Prostate gland (tissue), 2 donors: Measurements from ENCODE around the gene LRRC71. TPM values are rescaled to one million over a fixed set of nuclear protein-coding genes. Genes with fewer than 3 reads are reported as not detected.

ENCODE experiments used
- DNase-seq: peaks from one replicate; pipeline ENCODE4 v3.0.0-alpha.2; 2019; ENCODE audit warnings: low spot score
- H3K27ac ChIP-seq, 2 donors: fragments of 200-600 bp; sonication (generic); 2 replicates each; pipeline ENCODE4 v1.5.1; 2017 to 2019
- H3K27me3 ChIP-seq: fragments of 200-600 bp; sonication (generic); replicated peaks from 2 replicates; pipeline ENCODE4 v1.5.1; 2019; ENCODE audit not compliant: insufficient read depth
- H3K36me3 ChIP-seq, 2 donors: fragments of 200-600 bp; sonication (generic); 1 replicate in 1 of 2; 2 replicates in 1 of 2; pipeline versions ENCODE4 v1.5.1 to v1.8.1; 2017 to 2019
- H3K4me1 ChIP-seq: fragments of 200-600 bp; sonication (generic); replicated peaks from 2 replicates; pipeline ENCODE4 v1.5.1; 2019
- H3K4me3 ChIP-seq, 2 donors: fragments of 200-600 bp; sonication (generic); 2 replicates each; pipeline ENCODE4 v1.5.1; 2017 to 2019
- H3K9me3 ChIP-seq: fragments of 200-600 bp; sonication (generic); 2 replicates; pipeline ENCODE4 v1.5.1; 2017
- CTCF ChIP-seq, 4 experiments: fragments of 200-600 bp in 2 of 4; fragments of 450-650 bp in 2 of 4; sonication (generic) in 2 of 4; IDR thresholded peaks; 1 replicate in 3 of 4; 2 replicates in 1 of 4; pipeline ENCODE4 v1.5.1; 2016 to 2019; ENCODE audit warnings: antibody characterized with exemption in 4 of 4, mild to moderate bottlenecking in 2 of 4, moderate library complexity in 2 of 4
- POLR2A ChIP-seq: fragments of 450-650 bp; IDR thresholded peaks from one replicate; pipeline ENCODE4 v1.6.1; 2016; ENCODE audit warnings: antibody characterized with exemption, mild to moderate bottlenecking
- POLR2AphosphoS5 ChIP-seq: sonication (generic); formaldehyde crosslinking; IDR thresholded peaks from one replicate; pipeline ENCODE4 v1.6.1; 2017; ENCODE audit warnings: antibody characterized with exemption
- WGBS: methylation state at CpG from one replicate; pipeline ENCODE4 v1.1.5; 2018; 5-methylcytosine and 5-hydroxymethylcytosine counted together
- intact Hi-C: fragments of 100-400 bp; cut with DNase I; formaldehyde crosslinking; loops from one replicate; pipeline ENCODE4 v1.14.2; 2022
- total RNA-seq, 2 donors: library from RNA; depleted of rRNA; stranded (reverse); fragments of >200 nt; gene quantifications; one replicate each; pipeline ENCODE4 v1.1.0, GENCODE V29; 2016

Gene LRRC71
- total RNA-seq, 2 donors from 2014 or later = 3.7 TPM; not detected in 1

DNA sequence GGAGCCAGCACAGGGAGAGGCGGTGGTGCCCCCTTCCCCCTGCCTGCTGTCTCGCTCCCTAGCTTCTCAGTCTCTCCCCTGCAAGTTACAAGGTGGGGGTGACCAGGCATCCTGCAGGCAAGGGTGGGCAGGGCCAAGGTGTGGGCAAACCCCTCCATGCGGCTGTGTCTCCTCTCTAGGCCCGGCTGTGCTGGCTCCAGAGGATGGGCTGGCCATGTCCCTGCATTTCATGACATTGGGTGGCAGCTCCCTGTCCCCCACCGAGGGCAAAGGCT is 45.2 kb upstream of the LRRC71 start:
- no peak overlapping the region for H3K27ac ChIP-seq
- 63% methylated on average over 5 of the region's 5 CpGs for WGBS
- DNase-seq = no peak
- TF ChIP-seq CTCF (IDR thresholded peaks at IDR 0.05) = no peak
- TF ChIP-seq POLR2AphosphoS5 = no peak
- TF ChIP-seq POLR2A = no peak
- no peaks in the 10 kb centered on the region for H3K4me1 ChIP-seq
- H3K27me3 ChIP-seq = peaks cover 2% of the 10 kb centered on the region
- no peak overlapping the region for H3K4me3 ChIP-seq
- H3K36me3 ChIP-seq = no peaks in the 10 kb centered on the region
- no peaks in the 10 kb centered on the region for H3K9me3 ChIP-seq
- intact Hi-C loops = no loop called here

DNA sequence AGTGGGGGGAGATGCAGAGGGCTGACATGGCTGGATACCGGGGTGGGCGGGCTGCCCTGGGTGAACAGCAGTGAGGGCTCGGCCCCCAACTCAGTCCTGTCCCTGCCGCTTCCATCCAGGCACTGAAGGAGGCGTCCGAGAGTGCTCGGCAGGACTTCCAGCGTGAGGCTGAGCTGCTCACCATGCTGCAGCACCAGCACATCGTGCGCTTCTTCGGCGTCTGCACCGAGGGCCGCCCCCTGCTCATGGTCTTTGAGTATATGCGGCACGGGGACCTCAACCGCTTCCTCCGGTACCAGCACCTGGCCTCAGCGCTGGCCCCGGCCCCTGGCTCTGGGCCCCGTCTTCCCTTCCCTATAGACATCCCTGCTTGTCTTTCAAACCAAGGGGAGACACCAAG is 44.2 kb upstream of the LRRC71 start:
- Histone ChIP-seq H3K27me3 (peaks cover 2% of the 10 kb centered on the region), H3K4me3 (no peak overlapping the region), H3K36me3 (no peaks in the 10 kb centered on the region), H3K9me3 (no peaks in the 10 kb centered on the region), H3K27ac (no peak overlapping the region), H3K4me1 (no peaks in the 10 kb centered on the region)
- no peak for DNase-seq
- TF ChIP-seq CTCF (IDR thresholded peaks at IDR 0.05) (no peak), POLR2AphosphoS5 (no peak), POLR2A (no peak)
- WGBS = 43% methylated on average over 21 of the region's 21 CpGs
- intact Hi-C loops = no loop called here

DNA sequence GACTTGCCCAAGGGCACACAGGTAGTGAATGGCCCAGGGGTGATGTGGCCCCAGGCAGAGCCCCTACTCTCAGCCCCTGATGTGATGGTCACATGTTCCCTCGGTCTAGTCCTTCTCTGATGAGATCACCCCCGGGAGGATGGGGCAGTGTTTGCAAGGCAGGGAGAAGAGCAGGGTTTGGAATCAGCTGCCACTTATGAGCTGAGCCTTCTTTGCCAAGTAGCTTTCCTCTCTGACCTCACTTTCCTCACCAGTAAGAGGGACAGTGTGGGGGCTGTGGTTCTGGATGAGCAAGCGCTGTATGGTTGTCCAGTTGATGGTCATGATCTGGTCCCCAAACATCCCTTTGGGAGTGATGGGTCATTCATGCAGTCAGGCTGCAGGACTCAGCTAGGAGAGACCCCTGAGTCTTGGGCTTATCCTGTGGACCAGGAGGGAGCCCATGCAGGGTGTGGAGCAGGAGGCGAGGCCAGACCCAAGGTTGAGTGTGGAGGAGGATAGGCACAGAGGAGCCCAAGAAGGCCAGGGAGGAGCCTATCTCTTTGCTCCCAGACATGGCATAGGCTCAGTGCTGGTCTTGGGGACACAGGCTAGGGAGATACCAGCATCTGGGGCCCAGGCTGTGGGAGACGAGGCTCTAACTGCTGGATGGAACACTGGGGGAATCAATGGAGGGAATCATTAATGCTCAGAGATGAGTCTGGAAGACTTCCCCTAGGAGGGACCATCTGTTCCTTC is 42.8 kb upstream of the LRRC71 start:
- Histone ChIP-seq H3K36me3 (no peaks in the 10 kb centered on the region), H3K4me1 (no peaks in the 10 kb centered on the region), H3K27me3 (peaks cover 2% of the 10 kb centered on the region), H3K9me3 (no peaks in the 10 kb centered on the region), H3K27ac (no peak overlapping the region), H3K4me3 (no peak overlapping the region)
- 81% methylated on average over 5 of the region's 5 CpGs for WGBS
- TF ChIP-seq POLR2A (no peak), POLR2AphosphoS5 (no peak), CTCF (IDR thresholded peaks at IDR 0.05) (no peak)
- intact Hi-C loops = no loop called here
- DNase-seq = no peak

DNA sequence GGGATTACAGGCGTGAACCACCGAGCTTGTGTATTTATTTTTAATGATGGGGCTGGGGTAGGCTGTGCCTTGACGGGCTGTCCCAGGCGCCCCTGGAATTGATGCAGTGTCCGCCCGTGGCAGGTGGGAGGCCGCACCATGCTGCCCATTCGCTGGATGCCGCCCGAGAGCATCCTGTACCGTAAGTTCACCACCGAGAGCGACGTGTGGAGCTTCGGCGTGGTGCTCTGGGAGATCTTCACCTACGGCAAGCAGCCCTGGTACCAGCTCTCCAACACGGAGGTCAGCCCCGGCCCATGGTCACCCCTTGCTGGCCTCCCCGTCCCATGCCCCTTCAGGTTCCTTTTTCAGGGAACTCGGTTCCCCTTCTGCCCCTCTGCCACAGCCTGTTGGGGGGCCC is 40.6 kb upstream of the LRRC71 start:
- Histone ChIP-seq H3K36me3 (no peaks in the 10 kb centered on the region), H3K4me1 (no peaks in the 10 kb centered on the region), H3K9me3 (no peaks in the 10 kb centered on the region), H3K4me3 (no peak overlapping the region), H3K27me3 (peaks cover 2% of the 10 kb centered on the region), H3K27ac (no peak overlapping the region)
- TF ChIP-seq POLR2AphosphoS5 = no peak
- no peak for TF ChIP-seq POLR2A
- no peak for TF ChIP-seq CTCF (IDR thresholded peaks at IDR 0.05)
- 89% methylated on average over 17 of the region's 21 CpGs for WGBS
- intact Hi-C loops = no loop called here
- DNase-seq = no peak

- no peaks in the 10 kb centered on the region for H3K4me1 ChIP-seq
- no peak overlapping the region for H3K4me3 ChIP-seq
- no peak overlapping the region for H3K27ac ChIP-seq
- DNase-seq = no peak
- H3K9me3 ChIP-seq = no peaks in the 10 kb centered on the region
- no peak for TF ChIP-seq POLR2A
- no peak for TF ChIP-seq CTCF (IDR thresholded peaks at IDR 0.05)
- no peak for TF ChIP-seq POLR2AphosphoS5
- H3K27me3 ChIP-seq = peaks cover 2% of the 10 kb centered on the region
- no peaks in the 10 kb centered on the region for H3K36me3 ChIP-seq
- intact Hi-C loops = no loop called here
- WGBS = 75% methylated on average over 3 of the region's 5 CpGs
Measured at GRCh38 chr1:156880473-156880872, 40.0 kb upstream of the LRRC71 start.
